H4 (cell line): ENCODE measurements around the gene KLF15. TPM values are rescaled to one million over a fixed set of nuclear protein-coding genes. Genes with fewer than 3 reads are reported as not detected.
"Not testable (repeated sequence)": the region's sequence is repeated elsewhere in the genome, so short reads cannot be mapped to it uniquely, and the experiment has no call there.

ENCODE experiments used
- DNase-seq: peaks from one replicate; pipeline ENCODE4 v3.0.0-alpha.2; 2015; ENCODE audit warnings: low spot score
- total RNA-seq: library from RNA; depleted of rRNA; stranded (reverse); fragments of >200 nt; shearing (Covaris generic); gene quantifications from 2 replicates; pipeline ENCODE4 v1.2.3, GENCODE V29; 2014

Gene KLF15
- total RNA-seq, 1 experiment from 2014 or later: 1.1 TPM

DNA sequence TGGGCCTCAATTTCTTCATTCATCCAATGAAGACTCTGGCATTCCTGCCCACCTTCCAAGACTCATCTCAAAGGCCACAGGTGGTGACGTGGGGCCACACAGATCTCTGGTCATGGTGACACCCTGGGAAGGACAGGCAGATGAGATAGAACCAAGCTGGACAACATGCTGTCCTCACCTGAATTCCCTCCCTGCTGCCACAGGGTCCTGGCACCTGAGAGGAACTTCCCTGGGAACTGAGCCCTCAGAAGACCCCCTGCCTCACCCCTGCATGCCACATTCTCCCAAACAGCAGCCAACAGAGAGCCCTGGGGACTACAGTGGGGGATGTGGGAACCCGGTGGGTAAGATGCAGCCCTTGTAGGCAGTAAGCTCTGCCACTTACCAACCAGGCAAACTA lies 10.7 kb downstream of the KLF15 start:
- DNase-seq: no peak

DNA sequence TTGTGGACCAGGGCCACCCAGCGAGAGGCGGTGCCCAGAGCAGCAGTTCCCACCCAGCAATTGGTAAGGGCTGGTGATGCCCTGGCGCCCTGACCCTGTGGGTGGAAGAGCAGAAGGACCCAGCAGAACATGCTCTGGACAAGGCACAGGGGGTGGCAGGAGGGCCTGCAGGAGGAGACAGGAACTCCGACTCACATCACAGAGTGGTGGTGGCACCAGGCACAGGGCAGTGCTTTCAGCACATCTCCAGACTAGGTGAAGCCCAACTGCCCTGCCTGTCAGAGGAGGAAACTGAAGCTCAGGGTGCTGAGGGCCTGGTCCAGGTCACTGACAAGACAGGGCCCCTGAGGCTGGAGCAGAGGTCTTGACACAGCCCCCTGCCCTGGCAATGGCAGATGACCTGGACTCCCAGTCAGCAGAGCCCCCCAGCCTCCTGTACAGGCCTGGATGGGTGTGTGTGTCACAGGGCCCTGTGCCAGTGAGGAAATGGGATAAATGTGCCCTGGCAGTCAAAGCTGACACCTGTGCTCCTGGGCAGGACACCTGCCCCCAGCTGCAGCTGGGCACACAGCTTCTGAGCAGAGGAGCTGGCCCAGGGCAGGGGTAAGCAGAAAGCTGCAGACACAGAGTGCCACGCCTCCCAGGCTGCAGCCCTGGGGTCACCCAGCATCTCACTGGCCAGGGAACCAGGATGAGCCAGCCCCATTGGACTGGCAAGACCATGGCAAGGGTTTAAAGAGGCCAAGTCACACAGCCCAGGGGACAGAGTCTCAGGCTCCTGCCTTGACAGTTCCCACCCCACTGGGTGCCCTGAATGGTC lies 11.4 kb downstream of the KLF15 start:
- DNase-seq: no peak

DNA sequence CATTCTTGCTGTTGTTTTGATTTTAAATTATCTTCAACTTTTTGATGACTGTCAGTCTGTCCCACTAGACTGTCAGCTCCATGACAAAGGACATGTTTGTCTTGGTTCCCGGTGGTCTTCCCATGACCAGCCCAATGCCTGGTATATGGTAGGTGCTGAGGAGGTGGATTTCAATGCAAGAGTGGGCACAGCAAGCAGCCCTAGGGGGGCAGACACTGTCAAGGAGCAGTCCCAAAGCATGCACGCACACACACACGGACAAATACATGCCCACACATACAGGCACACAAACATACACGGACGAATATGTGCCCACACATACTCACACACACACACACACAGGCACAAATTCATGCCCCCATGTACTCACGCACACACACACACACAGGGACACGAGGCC lies 12.0 kb downstream of the KLF15 start:
- DNase-seq: no peak

DNA sequence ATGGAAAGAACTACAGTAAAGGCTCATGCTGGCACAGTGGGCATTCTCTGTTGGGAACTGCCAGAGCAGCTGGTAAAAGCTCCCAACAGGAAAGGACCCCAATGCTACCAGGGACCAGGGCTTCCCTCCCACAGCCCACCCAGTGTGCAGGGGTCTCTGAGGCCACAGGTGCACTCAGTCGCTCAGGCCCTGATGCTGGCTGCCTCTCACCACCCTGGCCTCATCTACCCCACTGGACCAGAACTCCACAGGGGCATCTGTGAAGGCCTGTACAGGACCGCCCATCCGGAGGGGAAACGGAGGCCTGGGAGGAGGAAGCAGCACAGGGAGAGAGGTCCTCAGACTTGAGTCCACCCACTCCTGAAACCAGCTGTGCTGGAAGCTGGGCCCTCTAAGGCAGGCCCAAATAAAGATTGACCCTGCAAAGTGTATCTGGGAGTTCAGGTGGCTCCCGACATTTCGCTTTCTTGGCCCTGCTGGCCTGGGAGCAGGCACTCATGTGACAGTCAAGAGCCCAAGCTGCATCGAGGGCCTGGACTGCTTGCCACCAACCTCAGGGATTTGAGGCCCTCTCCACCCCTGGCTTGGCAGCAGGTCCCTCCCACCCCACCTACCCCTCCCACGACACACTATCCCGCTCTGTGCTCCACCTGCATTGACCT lies 12.7 kb downstream of the KLF15 start:
- no peak for DNase-seq

DNA sequence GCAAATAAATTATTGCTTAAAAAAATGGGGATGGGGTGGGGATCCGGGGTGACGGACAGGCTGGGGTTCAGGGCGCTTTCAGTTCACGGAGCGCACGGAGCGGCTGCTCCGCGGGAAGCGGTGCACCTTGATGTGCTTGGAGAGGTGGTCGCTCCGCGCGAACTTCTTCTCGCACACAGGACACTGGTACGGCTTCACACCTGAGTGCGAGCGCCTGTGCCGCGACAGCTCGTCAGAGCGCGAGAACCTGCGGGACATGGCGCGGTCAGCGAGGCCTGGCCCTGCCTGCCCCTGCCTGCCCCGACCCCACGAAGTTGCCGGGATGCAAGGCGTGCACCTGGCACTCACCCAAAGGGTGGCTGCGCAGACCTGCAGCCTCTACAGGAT lies 13.6 kb downstream of the KLF15 start:
- no peak for DNase-seq

DNA sequence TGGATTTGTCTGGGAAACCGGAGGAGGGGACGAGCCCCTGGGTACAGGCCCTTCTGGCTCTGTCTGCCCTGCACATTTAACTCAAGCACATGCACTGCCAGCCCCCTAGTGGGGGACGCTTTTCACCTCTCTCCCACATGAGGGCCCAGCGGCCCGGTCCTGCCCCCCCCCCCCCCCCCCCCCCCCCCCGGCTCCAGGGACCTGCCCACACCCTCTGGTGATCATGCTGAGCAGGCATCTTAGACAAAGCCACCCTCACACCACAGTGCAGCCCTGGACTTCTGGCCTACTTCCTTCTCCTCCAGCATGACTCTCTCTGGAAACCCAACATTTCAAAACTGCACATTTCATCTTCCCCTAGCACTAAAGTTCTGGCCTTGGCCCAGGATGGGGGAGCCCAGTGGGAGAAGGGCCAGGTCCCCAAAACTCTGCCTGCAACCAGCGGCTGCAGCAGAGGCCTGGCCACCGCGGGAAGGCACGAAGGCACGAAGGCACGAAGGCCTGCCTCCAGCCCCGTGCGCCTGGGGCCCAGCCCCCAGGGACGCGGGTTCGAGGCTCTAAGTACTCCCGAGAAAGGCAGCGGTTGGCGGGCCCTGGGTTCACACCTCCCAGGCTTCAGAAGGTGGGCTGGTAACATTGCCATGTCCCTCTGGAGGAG lies 14.1 kb downstream of the KLF15 start:
- peak; percentile 37 for DNase-seq

DNA sequence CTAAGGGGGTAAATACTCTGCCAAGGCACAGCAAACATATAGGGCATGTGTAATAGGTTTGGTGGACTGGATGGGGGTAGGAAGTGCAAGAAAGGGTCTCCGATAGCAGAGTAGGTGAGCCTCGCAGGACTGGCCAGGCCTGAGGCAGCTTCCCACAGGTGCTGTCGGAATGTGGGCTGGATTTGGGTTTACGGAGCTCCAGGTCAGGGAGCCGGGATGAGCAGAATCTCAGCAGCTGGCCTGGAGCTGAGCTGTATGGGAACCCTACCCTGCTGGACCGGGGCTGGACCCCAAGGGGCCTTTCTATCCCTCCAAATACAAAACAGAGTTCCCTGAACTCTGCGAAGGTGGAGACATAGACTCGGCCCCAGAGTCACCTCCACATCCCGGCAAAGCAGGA lies 15.0 kb downstream of the KLF15 start:
- no peak for DNase-seq

DNA sequence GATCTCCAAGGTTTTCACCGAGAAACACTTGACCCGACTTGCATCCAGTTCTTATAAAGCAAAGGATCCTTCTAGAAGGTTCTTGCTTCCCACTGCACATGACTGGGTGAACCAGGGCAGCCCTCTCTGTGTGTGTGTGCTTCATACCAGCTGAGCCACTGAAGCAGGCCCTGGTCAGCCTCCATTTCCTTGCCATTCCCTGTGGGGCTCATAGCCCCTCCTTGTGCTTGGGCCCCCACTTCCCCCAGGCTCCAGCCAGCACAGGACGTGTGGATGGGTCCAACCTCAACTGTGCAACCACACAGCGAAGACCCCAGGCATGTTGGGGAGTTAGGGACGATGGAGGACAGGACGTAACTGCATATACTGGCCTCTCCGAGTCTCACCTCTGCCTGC lies 15.5 kb downstream of the KLF15 start:
- DNase-seq: no peak

DNA sequence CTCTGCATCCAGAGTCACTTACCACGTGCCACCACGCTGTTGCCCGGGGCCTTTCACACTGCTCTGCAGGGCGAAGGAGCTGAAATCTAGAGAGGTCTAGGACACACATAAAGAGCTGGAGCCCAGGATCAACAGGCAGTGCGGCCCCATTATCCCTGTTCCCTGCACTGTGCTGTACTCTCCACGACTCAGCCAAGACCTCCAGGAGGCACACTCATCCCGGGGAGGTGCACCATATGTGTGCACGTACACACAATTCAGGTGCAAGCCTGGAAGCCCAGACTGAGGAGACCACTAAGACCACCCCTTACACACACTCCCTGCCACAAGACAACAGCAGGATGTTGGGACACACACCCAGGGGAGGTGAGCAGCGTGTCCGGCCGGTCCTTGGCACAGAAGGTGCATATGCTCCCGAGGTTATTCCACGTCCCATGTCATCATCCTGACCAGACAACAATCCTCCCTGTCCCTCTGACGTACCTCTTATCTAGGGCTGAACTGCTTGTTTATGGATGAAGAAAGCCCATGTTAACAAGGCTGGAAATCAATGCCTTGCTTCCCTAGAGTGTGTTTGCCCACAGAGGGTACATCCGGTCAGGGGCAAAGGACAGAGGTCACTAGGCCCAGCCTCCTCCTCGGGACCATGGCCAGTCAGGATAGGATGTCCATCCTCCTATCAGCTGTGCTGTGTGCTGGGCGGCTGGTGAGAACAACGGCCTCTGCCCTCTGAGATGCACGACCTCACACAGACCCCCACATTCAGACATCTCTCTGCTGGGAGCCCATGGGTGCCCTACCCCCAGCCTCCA lies 16.1 kb downstream of the KLF15 start:
- no peak for DNase-seq

DNA sequence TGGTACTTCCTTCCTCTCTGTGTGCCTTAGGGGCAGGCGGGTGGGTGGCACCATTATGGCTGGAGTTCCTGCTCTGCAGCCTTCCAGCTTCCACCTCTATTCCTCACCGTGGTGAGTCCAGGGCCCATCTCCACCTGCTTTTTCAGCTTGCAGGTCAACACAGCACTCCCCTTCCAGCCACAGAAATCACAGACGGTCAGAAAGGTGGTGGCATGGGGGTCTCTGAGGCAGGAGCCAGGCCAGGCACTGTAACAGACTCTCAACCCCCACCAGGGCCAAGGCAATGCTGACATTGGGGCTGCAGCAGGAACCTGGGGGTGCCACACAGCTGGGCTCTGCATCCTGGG lies 16.6 kb downstream of the KLF15 start:
- DNase-seq: no peak

DNA sequence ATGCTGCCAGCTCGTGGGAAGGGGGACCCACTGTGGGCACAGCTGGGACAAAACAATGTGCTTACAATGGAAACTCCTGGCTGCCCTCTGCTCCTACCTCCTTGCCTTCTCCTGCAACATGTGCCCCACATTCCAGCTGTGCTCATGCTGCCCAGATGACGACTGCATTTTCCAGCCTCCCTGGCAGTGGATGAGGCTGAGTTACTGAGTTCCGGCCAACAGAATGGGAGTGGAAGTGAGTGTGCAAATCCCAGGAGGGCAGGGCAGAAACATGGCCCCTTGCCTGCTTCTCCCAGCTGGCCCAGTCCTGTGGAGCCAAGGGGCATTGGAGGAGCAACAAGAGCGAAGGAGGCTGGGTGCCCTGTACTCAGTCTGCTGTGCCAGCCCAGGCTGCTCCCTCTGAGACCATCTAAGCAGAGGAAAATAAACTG lies 17.1 kb downstream of the KLF15 start:
- no peak for DNase-seq

DNA sequence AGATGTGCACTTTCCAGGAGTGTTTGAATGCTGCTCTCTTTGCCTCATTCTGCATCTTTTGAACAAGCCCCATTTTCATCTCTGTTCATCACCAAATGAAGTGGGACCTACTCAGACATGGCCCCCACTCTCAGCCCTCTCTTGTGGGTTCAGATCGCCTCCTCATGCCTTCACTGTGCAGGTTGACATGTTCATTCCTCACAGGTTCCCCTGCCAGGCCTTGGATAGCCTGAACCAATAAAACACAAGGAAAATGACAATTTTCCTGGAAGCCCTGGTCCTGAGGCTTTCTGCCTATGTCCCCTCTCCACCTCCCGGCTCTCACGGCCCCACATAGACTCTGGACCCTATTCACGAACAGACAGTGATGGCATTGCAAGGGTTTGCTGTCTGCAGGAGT lies 17.7 kb downstream of the KLF15 start:
- DNase-seq: no peak

DNA sequence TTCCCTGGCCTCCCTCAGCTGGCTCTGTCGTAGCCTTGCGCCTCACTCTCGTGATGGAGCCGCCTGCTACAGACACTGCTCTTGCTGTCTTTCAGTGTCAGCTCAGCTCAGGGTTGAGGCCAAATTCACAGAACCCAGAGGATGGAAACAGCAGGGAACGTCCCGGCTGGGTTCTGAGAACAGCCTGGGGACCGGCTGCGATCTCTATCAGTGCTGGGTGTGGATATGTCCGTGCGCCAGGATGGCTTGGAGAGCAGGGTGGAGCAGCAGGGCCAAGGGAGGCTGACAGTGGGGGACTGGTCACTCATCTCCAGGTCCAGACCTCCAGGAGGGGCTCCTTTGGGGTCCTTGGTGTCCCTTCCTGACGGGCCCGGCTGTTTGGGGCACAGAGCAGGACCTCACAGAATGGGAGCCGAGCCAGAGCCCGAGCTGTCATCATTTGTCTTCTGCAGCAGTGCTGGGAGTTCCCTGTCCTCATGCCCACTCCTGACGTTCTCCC lies 18.4 kb downstream of the KLF15 start:
- no peak for DNase-seq

DNA sequence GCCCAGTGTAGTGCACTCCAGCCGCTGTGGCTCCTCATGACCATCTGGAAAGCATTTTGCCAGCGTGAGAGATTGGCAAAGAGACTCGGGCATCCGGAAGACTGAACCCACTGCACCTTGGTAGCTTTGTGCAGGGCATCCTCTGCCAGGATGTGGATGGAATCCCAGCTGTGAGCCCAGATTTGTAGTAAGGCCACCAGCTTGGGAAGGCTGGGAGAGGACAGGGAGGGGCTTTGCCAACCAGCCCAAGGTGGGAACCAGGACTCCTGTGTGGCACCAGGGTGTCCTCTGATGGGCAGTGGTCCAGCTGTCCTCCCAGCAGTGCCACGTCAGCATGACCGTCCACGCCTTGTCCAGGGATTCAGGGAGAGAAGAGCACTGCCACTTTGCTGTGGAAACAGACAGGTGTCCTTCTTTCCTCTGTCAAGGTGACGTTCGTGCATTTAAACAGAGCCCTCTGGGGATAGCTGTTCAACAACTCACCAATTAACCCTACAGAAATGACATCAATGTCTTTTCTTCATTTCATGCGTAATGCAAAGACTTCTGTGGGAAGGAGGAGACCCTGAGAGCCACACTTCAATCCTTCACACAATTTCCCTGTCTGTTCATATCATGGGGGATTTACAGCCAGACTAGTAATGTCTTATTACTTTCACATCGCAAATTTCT lies 19.1 kb downstream of the KLF15 start:
- DNase-seq: no peak

DNA sequence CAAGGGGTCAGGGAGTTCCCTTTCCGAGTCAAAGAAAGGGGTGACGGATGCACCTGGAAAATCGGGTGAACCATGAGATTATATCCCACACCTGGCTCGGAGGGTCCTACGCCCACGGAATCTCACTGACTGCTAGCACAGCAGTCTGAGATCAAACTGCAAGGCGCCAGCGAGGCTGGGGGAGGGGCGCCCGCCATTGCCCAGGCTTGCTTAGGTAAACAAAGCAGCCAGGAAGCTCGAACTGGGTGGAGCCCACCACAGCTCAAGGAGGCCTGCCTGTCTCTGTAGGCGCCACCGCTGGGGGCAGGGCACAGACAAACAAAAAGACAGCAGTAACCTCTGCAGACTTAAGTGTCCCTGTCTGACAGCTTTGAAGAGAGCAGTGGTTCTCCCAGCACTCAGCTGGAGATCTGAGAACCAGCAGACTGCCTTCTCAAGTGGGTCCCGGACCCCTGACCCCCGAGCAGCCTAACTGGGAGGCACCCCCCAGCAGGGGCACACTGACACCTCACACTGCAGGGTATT lies 25.3 kb downstream of the KLF15 start:
- DNase-seq: not testable (repeated sequence)

DNA sequence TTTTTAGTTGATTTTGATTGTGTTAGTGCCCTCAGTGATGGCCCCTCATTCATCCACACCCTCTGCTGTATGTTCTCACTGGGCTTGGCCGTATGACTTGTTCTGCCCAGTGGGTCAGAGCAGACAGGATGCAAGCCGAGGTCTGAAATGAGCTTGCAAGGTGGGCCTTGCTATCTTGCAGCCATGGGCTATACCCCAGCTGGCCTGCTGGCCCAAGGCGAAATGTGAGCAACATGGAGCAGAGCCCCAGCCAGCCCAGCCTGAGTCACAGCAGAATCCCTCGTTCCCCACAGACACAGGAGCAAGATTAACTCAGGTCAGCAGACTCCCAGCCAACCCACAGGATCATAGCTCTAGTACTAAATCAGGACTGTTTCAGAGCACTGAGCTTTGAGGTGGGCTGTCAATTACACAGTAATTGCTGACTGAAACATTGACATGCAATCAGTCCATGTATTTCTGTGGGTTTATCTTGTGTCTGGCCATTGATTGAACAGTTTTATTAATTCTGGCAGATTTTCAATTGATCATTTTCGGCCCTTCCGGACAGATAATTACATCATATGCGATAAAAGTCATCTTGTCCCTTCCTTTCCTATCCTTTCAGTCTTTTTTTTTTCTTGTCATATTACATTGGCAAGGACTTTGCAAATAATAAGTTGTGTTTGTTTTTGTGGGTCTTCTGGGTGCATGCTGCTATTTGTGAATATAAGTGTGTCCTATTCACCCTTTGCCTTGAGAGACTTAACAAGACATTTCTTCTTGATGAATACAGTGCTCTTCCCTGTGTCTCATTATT lies 27.1 kb downstream of the KLF15 start:
- DNase-seq: no peak

DNA sequence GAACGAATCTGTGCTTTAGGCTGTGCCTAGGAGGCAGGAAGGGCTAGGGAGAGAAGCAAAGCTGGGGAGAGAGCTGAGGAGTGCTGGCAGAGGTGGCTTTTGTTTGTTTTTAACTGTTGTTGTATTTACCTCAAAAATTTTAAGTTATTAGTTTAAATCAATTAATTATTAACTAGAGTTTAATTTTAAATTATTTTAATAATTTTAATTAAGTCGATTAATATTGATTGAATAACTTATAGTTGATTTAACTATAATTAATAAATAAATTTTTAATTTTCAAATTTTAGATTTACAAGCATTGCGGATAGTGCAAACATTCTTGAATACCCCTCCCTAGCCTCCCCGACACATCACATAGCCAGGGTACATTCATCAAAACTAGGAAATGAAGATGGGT lies 30.6 kb downstream of the KLF15 start:
- DNase-seq: no peak

DNA sequence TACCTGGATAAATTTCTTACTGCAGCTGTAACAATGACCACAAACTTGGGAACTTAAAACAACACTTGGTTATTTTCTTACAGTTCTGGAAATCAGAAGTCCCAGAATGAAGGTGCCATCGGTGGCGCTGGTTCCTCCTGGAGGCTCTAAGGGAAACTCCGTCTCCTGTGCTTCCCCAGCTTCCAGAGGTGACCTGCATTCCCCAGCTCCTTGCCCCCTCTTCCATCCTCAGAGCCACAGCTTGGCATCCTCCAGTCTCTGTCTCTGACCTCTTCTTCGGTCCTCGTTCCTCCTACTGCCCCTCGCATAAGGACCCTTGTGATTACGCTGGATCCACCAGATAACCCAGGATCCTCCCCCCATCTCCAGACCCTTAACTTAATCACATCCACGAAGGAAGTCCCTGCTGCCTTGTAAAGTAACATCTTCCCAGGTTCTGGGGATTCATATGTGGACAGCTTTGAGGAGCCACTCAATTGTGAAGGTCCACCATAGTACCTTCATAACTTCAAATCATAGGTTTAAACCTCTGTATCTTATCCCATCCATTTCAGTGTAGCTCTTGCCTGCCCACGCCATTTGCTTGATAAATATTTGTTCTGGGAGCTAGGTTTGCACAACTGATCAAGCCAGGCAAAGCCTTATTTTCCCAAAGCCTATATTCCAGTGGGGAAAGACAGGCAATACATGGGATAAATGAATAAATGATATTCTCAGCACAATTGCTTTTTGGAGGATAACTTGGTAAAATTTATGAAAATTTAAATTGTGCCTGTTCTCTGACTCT lies 34.8 kb downstream of the KLF15 start:
- DNase-seq: no peak

DNA sequence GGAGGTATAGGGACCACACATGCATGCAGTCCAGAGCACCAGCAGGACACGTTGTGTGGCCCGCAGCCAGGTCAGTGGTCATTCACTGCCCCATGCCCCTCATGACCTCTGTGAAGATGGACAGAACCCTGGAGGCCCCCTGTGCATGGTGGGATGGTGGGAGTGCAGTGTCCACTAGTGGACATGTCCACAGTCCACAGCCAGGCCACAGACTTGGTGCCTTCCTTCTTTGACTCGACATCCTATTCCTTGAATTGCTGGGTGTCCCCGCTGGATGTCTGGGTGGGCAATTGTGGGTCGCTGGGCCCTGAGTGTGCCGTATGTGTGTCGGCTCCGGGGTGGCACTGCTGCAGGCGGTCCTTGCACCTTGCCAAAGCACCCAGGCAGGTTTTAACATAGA lies 35.7 kb downstream of the KLF15 start:
- no peak for DNase-seq
